Measurements from ENCODE around the gene AJAP1. TPM values are rescaled to one million over a fixed set of nuclear protein-coding genes. Genes with fewer than 3 reads are reported as not detected.

The AJAP1 gene
- total RNA-seq, 4 donors from 2014 or later: 0.19 to 0.65 (median 0.22) TPM; not detected in 1

GRCh38 chr1:4723106-4723505 is 68.7 kb downstream of the AJAP1 start:
- TF ChIP-seq CTCF (IDR thresholded peaks at IDR 0.05; ENCODE audit: low read depth): no peak

GRCh38 chr1:4724001-4724400 is 69.6 kb downstream of the AJAP1 start:
- no peak for TF ChIP-seq CTCF (IDR thresholded peaks at IDR 0.05; ENCODE audit: low read depth)

GRCh38 chr1:4724695-4725250 is 70.4 kb downstream of the AJAP1 start:
- no peak for TF ChIP-seq CTCF (IDR thresholded peaks at IDR 0.05; ENCODE audit: low read depth)

GRCh38 chr1:4725416-4725815 is 71.0 kb downstream of the AJAP1 start:
- no peak for TF ChIP-seq CTCF (IDR thresholded peaks at IDR 0.05; ENCODE audit: low read depth)

- no peak for TF ChIP-seq CTCF (IDR thresholded peaks at IDR 0.05; ENCODE audit: low read depth)
Measured at GRCh38 chr1:4726620-4727341, 72.4 kb downstream of the AJAP1 start.

GRCh38 chr1:4728319-4729089 is 74.1 kb downstream of the AJAP1 start:
- TF ChIP-seq CTCF (IDR thresholded peaks at IDR 0.05; ENCODE audit: low read depth): no peak

GRCh38 chr1:4729090-4729471 is 74.7 kb downstream of the AJAP1 start:
- no peak for TF ChIP-seq CTCF (IDR thresholded peaks at IDR 0.05; ENCODE audit: low read depth)
